AG10803 (cell line): Measurements from ENCODE around the gene KAT8.

Experiments used
- DNase-seq: peaks from one replicate; pipeline ENCODE4 v3.0.0; 2010; ENCODE audit warnings: low read depth
- H3K4me3 ChIP-seq: 2 replicates; pipeline ENCODE4 v1.5.1; 2011; ENCODE audit warnings: mild to moderate bottlenecking, low read length, control low read depth
- TF ChIP-seq, protein P1 (sequence below): conservative IDR thresholded peaks from 2 replicates; pipeline ENCODE4 v1.5.1; 2011; ENCODE audit warnings: mild to moderate bottlenecking, low read length, control low read depth, inconsistent platforms

The KAT8 gene

DNA sequence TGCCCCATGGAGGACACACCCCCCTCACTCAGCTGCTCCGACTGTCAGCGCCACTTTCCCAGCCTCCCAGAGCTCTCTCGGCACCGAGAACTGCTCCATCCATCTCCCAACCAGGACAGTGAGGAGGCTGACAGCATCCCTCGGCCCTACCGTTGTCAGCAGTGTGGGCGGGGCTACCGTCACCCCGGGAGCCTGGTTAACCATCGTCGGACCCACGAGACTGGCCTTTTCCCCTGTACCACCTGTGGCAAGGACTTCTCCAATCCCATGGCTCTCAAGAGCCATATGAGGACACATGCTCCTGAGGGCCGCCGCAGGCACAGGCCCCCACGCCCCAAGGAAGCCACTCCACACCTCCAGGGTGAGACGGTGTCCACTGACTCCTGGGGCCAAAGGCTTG lies 41.1 kb upstream of the KAT8 start:
- no peak for DNase-seq
- no peak overlapping the region for H3K4me3 ChIP-seq
- TF ChIP-seq, protein P1, sequence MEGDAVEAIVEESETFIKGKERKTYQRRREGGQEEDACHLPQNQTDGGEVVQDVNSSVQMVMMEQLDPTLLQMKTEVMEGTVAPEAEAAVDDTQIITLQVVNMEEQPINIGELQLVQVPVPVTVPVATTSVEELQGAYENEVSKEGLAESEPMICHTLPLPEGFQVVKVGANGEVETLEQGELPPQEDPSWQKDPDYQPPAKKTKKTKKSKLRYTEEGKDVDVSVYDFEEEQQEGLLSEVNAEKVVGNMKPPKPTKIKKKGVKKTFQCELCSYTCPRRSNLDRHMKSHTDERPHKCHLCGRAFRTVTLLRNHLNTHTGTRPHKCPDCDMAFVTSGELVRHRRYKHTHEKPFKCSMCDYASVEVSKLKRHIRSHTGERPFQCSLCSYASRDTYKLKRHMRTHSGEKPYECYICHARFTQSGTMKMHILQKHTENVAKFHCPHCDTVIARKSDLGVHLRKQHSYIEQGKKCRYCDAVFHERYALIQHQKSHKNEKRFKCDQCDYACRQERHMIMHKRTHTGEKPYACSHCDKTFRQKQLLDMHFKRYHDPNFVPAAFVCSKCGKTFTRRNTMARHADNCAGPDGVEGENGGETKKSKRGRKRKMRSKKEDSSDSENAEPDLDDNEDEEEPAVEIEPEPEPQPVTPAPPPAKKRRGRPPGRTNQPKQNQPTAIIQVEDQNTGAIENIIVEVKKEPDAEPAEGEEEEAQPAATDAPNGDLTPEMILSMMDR: no peak

DNA sequence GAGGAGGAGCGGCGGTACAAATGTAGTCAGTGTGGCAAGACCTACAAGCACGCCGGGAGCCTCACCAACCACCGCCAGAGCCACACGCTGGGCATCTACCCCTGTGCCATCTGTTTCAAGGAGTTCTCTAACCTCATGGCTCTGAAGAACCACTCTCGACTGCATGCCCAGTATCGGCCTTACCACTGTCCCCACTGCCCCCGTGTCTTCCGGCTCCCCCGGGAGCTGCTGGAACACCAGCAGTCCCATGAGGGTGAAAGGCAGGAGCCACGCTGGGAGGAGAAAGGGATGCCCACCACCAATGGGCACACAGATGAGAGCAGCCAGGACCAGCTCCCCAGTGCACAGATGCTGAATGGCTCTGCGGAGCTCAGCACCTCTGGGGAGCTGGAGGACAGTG lies 40.4 kb upstream of the KAT8 start:
- H3K4me3 ChIP-seq: no peak overlapping the region
- TF ChIP-seq, protein P1: no peak
- no peak for DNase-seq

DNA sequence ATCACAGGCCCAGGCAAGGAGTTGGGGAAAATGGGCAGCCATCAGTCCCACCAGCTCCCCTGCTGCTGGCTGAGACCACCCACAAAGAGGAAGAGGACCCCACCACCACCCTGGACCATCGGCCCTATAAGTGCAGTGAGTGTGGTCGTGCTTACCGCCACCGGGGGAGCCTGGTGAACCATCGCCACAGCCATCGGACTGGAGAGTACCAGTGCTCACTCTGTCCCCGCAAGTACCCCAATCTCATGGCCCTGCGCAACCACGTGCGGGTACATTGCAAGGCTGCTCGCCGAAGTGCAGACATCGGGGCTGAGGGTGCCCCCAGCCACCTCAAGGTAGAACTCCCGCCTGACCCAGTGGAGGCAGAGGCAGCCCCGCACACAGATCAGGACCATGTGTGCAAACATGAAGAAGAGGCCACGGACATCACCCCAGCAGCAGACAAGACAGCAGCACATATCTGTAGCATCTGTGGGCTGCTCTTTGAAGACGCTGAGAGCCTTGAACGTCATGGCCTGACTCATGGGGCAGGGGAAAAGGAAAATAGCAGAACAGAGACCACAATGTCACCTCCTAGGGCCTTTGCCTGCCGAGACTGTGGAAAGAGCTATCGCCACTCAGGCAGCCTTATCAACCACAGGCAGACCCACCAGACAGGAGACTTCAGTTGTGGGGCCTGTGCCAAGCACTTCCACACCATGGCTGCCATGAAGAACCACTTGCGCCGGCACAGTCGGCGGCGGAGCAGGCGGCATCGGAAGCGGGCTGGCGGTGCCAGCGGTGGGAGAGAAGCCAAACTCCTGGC lies 39.7 kb upstream of the KAT8 start:
- H3K4me3 ChIP-seq: no peak overlapping the region
- TF ChIP-seq, protein P1: no peak
- no peak for DNase-seq

DNA sequence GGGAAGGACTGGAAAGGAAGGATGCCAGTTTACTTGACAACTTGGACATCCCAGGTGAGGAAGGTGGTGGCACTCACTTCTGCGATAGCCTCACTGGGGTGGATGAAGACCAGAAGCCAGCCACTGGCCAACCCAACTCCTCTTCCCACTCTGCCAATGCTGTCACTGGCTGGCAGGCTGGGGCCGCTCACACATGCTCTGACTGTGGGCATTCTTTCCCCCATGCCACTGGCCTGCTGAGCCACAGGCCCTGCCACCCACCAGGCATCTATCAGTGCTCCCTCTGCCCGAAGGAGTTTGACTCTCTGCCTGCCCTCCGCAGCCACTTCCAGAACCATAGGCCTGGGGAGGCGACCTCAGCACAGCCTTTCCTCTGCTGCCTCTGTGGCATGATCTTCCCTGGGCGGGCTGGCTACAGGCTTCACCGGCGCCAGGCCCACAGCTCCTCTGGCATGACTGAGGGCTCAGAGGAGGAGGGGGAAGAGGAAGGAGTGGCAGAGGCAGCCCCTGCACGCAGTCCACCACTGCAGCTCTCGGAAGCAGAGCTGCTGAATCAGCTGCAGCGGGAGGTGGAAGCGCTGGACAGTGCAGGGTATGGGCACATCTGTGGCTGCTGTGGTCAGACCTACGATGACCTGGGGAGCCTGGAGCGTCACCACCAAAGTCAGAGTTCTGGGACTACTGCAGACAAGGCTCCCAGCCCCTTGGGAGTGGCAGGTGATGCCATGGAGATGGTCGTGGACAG lies 38.7 kb upstream of the KAT8 start:
- no peak for DNase-seq
- TF ChIP-seq, protein P1: no peak
- H3K4me3 ChIP-seq: no peak overlapping the region

DNA sequence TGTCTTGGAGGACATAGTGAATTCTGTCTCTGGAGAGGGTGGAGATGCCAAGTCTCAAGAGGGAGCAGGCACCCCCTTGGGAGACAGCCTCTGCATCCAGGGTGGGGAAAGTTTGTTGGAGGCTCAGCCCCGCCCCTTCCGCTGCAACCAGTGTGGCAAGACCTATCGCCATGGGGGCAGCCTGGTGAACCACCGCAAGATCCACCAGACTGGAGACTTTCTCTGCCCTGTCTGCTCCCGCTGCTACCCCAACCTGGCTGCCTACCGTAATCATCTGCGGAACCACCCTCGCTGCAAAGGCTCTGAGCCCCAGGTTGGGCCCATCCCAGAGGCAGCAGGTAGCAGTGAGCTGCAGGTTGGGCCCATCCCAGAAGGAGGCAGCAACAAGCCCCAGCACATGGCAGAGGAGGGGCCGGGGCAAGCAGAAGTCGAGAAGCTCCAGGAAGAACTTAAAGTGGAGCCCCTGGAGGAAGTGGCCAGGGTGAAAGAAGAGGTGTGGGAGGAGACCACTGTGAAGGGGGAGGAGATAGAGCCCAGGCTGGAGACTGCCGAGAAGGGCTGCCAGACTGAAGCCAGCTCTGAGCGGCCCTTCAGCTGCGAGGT lies 38.0 kb upstream of the KAT8 start:
- TF ChIP-seq, protein P1: no peak
- DNase-seq: no peak
- no peak overlapping the region for H3K4me3 ChIP-seq

DNA sequence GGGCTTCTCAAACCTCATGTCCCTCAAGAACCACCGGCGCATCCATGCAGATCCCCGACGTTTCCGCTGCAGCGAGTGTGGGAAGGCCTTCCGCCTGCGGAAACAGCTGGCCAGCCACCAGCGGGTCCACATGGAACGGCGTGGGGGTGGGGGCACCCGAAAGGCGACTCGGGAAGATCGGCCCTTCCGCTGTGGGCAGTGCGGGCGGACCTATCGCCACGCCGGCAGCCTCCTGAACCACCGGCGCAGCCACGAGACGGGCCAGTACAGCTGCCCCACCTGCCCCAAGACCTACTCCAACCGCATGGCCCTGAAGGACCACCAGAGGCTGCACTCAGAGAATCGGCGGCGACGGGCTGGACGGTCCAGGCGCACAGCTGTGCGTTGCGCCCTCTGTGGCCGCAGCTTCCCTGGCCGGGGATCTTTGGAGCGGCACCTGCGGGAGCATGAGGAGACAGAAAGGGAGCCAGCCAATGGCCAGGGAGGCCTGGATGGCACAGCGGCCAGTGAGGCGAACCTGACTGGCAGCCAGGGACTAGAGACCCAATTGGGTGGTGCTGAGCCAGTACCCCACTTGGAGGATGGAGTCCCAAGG lies 37.3 kb upstream of the KAT8 start:
- DNase-seq: no peak
- TF ChIP-seq, protein P1: no peak
- H3K4me3 ChIP-seq: no peak overlapping the region
